Heart left ventricle (tissue), 13 donors: ENCODE data around the gene KCNJ10.

Experiments
- POLR2A ChIP-seq, 2 donors: fragments of 450-650 bp; IDR thresholded peaks; one replicate each; pipeline ENCODE4 v1.6.1; 2017; ENCODE audit warnings: antibody characterized with exemption in 2 of 2, mild to moderate bottlenecking in 2 of 2, moderate library complexity in 2 of 2
- TF ChIP-seq, protein P1 (sequence below), 12 donors: fragments of 200-600 bp; sonication (generic) in 4 of 12; IDR thresholded peaks; one replicate each; pipeline versions ENCODE4 v1.5.0 to v1.8.0; 2018 to 2022; ENCODE audit warnings: antibody characterized with exemption in 12 of 12, mild to moderate bottlenecking in 5 of 12
- donor health status: ischemic (EF 13 %, LVEDD 7.1; RV severe dilation, severe dysfunction).
- donor health status: DM: no; HTN: yes; CAD: no.
- donor health status: DM: no; HTN: no; CAD: no.
- donor health status: ischemic (EF 25% LVEDD 6.9; RV normal size, moderate dysfunction).
- donor health status: ischemic (EF 25% LVEDD 5.7; RV mildly dilated, moderate dysfunction).
- donor health status: ischemic (EF 35%, LVEDD 5.7; RV mildly dilated, moderate dysfunction).
- donor health status: nonischemic (EF 11% LVEDD 7.7; RV severe dilation, severe dysfunction).
- donor health status: DM: yes; HTN: yes; CAD: no.
- donor health status: PGD.
- donor health status: ischemic (EF 29% LVEDD 5.4; RV normal size, mild dysfunction).
- donor health status: nonischemic (EF 23%, LVEDD 6.1; RV moderate dilation, normal function).

DNA sequence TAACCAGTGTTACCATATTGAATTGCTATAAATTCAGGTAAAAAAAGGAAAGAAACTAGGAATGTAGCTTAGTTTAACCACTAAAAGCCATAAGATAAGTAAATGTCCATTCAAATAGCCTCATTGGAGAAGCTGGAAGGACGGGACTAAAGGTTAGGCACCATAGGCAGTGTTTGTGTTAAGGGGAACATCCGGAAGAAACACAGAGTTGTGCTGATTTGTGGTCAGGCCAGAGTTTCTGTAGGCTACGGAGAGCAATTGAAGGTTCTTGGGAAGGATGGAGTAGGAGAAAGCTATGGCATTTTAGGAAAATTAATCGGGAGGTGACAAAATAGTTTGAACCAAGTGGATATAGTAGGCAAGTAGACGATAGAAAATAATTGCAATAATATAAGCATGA is 1.3 kb upstream of the KCNJ10 start:
- TF ChIP-seq, protein P1, sequence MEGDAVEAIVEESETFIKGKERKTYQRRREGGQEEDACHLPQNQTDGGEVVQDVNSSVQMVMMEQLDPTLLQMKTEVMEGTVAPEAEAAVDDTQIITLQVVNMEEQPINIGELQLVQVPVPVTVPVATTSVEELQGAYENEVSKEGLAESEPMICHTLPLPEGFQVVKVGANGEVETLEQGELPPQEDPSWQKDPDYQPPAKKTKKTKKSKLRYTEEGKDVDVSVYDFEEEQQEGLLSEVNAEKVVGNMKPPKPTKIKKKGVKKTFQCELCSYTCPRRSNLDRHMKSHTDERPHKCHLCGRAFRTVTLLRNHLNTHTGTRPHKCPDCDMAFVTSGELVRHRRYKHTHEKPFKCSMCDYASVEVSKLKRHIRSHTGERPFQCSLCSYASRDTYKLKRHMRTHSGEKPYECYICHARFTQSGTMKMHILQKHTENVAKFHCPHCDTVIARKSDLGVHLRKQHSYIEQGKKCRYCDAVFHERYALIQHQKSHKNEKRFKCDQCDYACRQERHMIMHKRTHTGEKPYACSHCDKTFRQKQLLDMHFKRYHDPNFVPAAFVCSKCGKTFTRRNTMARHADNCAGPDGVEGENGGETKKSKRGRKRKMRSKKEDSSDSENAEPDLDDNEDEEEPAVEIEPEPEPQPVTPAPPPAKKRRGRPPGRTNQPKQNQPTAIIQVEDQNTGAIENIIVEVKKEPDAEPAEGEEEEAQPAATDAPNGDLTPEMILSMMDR (IDR thresholded peaks at IDR 0.05), result no peak
- TF ChIP-seq POLR2A (IDR thresholded peaks at IDR 0.05), result no peak
